GM06990 (cell line): ENCODE data around the gene LGALS12.

Source experiments
- DNase-seq: peaks from one replicate; pipeline ENCODE4 v3.0.0-alpha.2; 2011; ENCODE audit not compliant: insufficient read length; ENCODE audit errors: extremely low read depth
- H3K27me3 ChIP-seq: replicated peaks from 2 replicates; pipeline ENCODE4 v1.6.0; 2011; ENCODE audit warnings: low read length; ENCODE audit not compliant: control insufficient read depth, insufficient read depth
- H3K36me3 ChIP-seq: 2 replicates; pipeline ENCODE4 v1.5.1; 2011; ENCODE audit warnings: low read length; ENCODE audit not compliant: control insufficient read depth, insufficient read depth
- H3K4me3 ChIP-seq: replicated peaks from 2 replicates; pipeline ENCODE4 v1.5.1; 2011; ENCODE audit warnings: low read depth, mild to moderate bottlenecking, control low read depth, low read length
- TF ChIP-seq, protein P1 (sequence below): IDR thresholded peaks from 2 replicates; pipeline ENCODE4 v1.5.1; 2011; ENCODE audit warnings: low read length, control low read depth, mild to moderate bottlenecking, inconsistent platforms; ENCODE audit not compliant: insufficient read depth, poor library complexity, severe bottlenecking

Gene LGALS12

GRCh38 chr11:63490551-63491239, 15.2 kb upstream of the LGALS12 start, which contains the start of gene PLAAT5:
PLAAT5 (minus strand) TSS chr11:63491167; CDS start chr11:63491034, 133 bp downstream.
- Histone ChIP-seq H3K27me3 (no peaks in the 10 kb centered on the region; the same call in 1 of the 2 replicates), H3K36me3 (no peaks in the 10 kb centered on the region), H3K4me3 (no peak within 1 kb of the TSS)
- DNase-seq, result no peak
- TF ChIP-seq, protein P1, sequence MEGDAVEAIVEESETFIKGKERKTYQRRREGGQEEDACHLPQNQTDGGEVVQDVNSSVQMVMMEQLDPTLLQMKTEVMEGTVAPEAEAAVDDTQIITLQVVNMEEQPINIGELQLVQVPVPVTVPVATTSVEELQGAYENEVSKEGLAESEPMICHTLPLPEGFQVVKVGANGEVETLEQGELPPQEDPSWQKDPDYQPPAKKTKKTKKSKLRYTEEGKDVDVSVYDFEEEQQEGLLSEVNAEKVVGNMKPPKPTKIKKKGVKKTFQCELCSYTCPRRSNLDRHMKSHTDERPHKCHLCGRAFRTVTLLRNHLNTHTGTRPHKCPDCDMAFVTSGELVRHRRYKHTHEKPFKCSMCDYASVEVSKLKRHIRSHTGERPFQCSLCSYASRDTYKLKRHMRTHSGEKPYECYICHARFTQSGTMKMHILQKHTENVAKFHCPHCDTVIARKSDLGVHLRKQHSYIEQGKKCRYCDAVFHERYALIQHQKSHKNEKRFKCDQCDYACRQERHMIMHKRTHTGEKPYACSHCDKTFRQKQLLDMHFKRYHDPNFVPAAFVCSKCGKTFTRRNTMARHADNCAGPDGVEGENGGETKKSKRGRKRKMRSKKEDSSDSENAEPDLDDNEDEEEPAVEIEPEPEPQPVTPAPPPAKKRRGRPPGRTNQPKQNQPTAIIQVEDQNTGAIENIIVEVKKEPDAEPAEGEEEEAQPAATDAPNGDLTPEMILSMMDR, result no peak

DNA sequence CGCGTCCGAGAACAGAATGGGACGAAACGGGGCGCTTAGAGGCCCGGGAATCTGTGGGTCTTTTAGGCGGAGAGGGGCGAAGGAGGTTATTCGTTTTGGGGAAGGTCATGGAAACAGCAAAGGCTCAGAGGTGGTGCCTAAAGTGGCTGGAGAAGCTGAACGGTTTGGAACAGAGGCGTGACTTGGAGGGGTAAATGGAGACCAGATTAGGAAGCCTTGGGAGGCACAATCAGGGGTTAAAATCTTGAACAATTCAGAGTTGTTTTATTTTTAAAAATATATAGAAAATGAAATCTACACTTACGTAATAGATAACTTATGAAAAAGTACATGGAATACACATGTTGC, 14.7 kb upstream of the LGALS12 start:
- Histone ChIP-seq H3K27me3 (no peaks in the 10 kb centered on the region; the same call in 1 of the 2 replicates), H3K36me3 (no peaks in the 10 kb centered on the region), H3K4me3 (no peak overlapping the region)
- TF ChIP-seq, protein P1, result no peak
- no peak for DNase-seq

DNA sequence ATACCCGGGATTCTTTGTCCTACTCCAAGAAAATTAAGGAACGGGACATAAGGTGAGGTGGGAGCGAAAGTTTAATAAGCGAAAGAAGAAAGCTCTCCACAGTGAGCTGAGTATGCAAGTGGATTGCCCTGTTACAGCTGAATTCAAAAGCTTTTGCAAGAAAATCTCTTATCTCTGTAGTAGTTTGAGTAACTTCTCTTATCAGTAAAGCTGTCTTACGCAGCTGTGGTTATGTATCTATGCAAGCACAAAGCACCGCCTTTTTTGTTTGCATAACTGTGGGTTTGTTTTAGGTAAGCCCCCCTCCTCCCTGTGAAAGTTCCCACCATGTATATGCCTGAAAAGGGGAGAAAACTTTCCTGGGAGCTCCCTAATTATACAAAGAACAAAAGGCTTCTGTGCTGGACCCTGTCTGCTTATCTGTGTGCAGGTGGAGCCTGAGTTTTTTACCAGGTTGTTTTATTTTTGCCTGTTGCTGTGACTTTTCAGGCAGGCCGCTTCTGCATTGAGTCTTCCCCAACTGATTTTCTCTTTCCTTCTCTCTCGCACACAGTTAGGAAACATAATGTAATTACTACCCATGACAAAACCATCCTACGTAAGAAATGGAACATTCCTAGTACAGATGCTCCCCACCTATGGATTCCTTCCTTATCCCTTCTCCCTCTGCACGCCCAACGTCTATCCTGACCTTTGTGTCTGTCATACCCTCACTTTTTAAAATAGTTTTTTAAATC, 14.1 kb upstream of the LGALS12 start:
- DNase-seq, result no peak
- TF ChIP-seq, protein P1, result no peak
- Histone ChIP-seq H3K36me3 (no peaks in the 10 kb centered on the region), H3K27me3 (no peaks in the 10 kb centered on the region; the same call in 1 of the 2 replicates), H3K4me3 (no peak overlapping the region)

GRCh38 chr11:63492441-63492840, 13.4 kb upstream of the LGALS12 start:
- H3K36me3 ChIP-seq, result no peaks in the 10 kb centered on the region
- DNase-seq, result no peak
- no peaks in the 10 kb centered on the region; the same call in 1 of the 2 replicates for H3K27me3 ChIP-seq
- TF ChIP-seq, protein P1, result no peak
- H3K4me3 ChIP-seq, result no peak overlapping the region

GRCh38 chr11:63493127-63493526, 12.8 kb upstream of the LGALS12 start:
- no peak for DNase-seq
- Histone ChIP-seq H3K27me3 (no peaks in the 10 kb centered on the region; the same call in 1 of the 2 replicates), H3K36me3 (no peaks in the 10 kb centered on the region), H3K4me3 (no peak overlapping the region)
- TF ChIP-seq, protein P1, result no peak
